HepG2 (cell line): ENCODE measurements around the gene MBTD1. TPM values are rescaled to one million over a fixed set of nuclear protein-coding genes. Genes with fewer than 3 reads are reported as not detected.

Source experiments
- ATAC-seq: fragments of 200-7000 bp; cut with Tn5 transposase; 3 replicates; pipeline ENCODE4 v1.9.1; 2020; ENCODE audit warnings: mild to moderate bottlenecking, moderate library complexity
- BruUV-seq: library from RNA; stranded (reverse); fragments of 400-500 nt; replicated peaks from 2 replicates; lab custom pipeline; 2021; lab: Mats Ljungman, UMichigan
- CTCF ChIA-PET: fragments of 300-600 bp; formaldehyde crosslinking; extraction: SDS; loops from one replicate; lab custom pipeline; 2021; ENCODE audit warnings: low total read pairs, inconsistent platforms, low intra/inter-chr PET ratio; lab: Yijun Ruan, JAX
- POLR2A ChIA-PET: fragments of 350-600 bp; sonication (Branson Sonifier 250); formaldehyde crosslinking; loops from one replicate; lab custom pipeline; 2020; ENCODE audit warnings: antibody characterized with exemption, inconsistent platforms; lab: Yijun Ruan, JAX
- DNase-seq: peaks from one replicate; pipeline ENCODE4 v3.0.0-alpha.2; 2015; ENCODE audit warnings: low spot score
- FAIRE-seq: peaks from 3 replicates; lab custom pipeline; 2011; peaks lifted over from hg19 to GRCh38; lab: Jason Lieb, UNC
- H2AFZ ChIP-seq: one replicate; pipeline ENCODE4 v1.6.1; 2011; ENCODE audit warnings: low read length, inconsistent platforms
- H3K27ac ChIP-seq: fragments of 300-600 bp; 3 replicates; pipeline ENCODE4 v1.8.0; 2011; ENCODE audit warnings: mixed run types, mild to moderate bottlenecking, mixed read lengths, low read length, inconsistent platforms; ENCODE audit not compliant: insufficient read depth; ENCODE audit errors: extremely low read length
- H3K27me3 ChIP-seq, 2 experiments: fragments of 200-600 bp in 1 of 2; 2 replicates in 1 of 2; 3 replicates in 1 of 2; pipeline versions ENCODE4 v1.6.0 to v1.8.0; 2011; ENCODE audit warnings: low read length in 2 of 2, mild to moderate bottlenecking in 2 of 2, moderate library complexity in 2 of 2, inconsistent platforms in 1 of 2; ENCODE audit not compliant: insufficient read depth in 2 of 2, control insufficient read depth in 1 of 2
- H3K36me3 ChIP-seq, 2 experiments: fragments of 200-600 bp in 1 of 2; replicated peaks in 1 of 2; 2 replicates in 1 of 2; 3 replicates in 1 of 2; pipeline versions ENCODE4 v1.5.1 to v1.8.0; 2011; ENCODE audit warnings: low read length in 2 of 2, inconsistent platforms in 1 of 2; ENCODE audit not compliant: insufficient read depth in 2 of 2, control insufficient read depth in 1 of 2
- H3K4me1 ChIP-seq: 2 replicates; pipeline ENCODE4 v1.5.1; 2012; ENCODE audit warnings: low read length, inconsistent platforms; ENCODE audit not compliant: insufficient read depth
- H3K4me2 ChIP-seq: 2 replicates; pipeline ENCODE4 v1.6.0; 2011; ENCODE audit warnings: low read depth, low read length, inconsistent platforms
- H3K4me3 ChIP-seq, 3 experiments: fragments of 200-600 bp in 1 of 3; sonication (generic), shearing (Covaris generic) in 1 of 3; replicated peaks in 1 of 3; 2 replicates each; pipeline ENCODE4 v1.5.1; 2011 to 2016; ENCODE audit warnings: low read length in 3 of 3, inconsistent platforms in 2 of 3, low read depth in 2 of 3, mild to moderate bottlenecking in 2 of 3, control low read depth in 1 of 3, mixed read lengths in 1 of 3; ENCODE audit not compliant: insufficient read depth in 1 of 3
- H3K79me2 ChIP-seq: one replicate; pipeline ENCODE4 v1.6.1; 2011; ENCODE audit warnings: low read length, inconsistent platforms; ENCODE audit not compliant: insufficient read depth
- H3K9ac ChIP-seq: 2 replicates; pipeline ENCODE4 v1.6.0; 2011; ENCODE audit warnings: mild to moderate bottlenecking, low read depth, low read length, inconsistent platforms; ENCODE audit not compliant: insufficient read depth
- H3K9me3 ChIP-seq: 2 replicates; pipeline ENCODE4 v1.5.1; 2012; ENCODE audit warnings: mild to moderate bottlenecking, low read length
- H4K20me1 ChIP-seq: 2 replicates; pipeline ENCODE4 v1.6.0; 2011; ENCODE audit warnings: inconsistent platforms, mild to moderate bottlenecking, low read length, moderate library complexity; ENCODE audit not compliant: insufficient read depth
- ATF7 ChIP-seq, 2 experiments: fragments of 450-650 bp in 1 of 2; sonication (generic) in 1 of 2; formaldehyde crosslinking in 1 of 2; IDR thresholded peaks; 2 replicates each; pipeline versions ENCODE4 v1.4.0 to v1.6.1; 2016 to 2020; ENCODE audit warnings: antibody characterized with exemption in 1 of 2, mild to moderate bottlenecking in 1 of 2, missing genetic modification reagents in 1 of 2
- CBX1 ChIP-seq: IDR thresholded peaks from one replicate; pipeline ENCODE4 v1.6.1; 2016; ENCODE audit warnings: antibody characterized with exemption, low read depth
- EEA1 ChIP-seq: sonication (generic); formaldehyde crosslinking; IDR thresholded peaks from 2 replicates; pipeline ENCODE4 v1.5.1; 2020; ENCODE audit warnings: mild to moderate bottlenecking, missing genetic modification reagents, borderline replicate concordance
- EP300 ChIP-seq, 3 experiments: sonication (generic) in 1 of 3; formaldehyde crosslinking in 1 of 3; IDR thresholded peaks; 2 replicates each; pipeline versions ENCODE4 v1.5.1 to v1.6.1; 2011 to 2020; ENCODE audit warnings: low read depth in 2 of 3, low read length in 2 of 3, borderline replicate concordance in 1 of 3, improper control_type of control experiment in 1 of 3, mild to moderate bottlenecking in 1 of 3, missing genetic modification reagents in 1 of 3, moderate library complexity in 1 of 3
- HINFP ChIP-seq: sonication (generic); formaldehyde crosslinking; IDR thresholded peaks from 2 replicates; pipeline ENCODE4 v1.4.0; 2020; ENCODE audit warnings: low read depth, mild to moderate bottlenecking, missing genetic modification reagents
- HNRNPLL ChIP-seq: fragments of 200-400 bp; formaldehyde crosslinking; IDR thresholded peaks from 2 replicates; pipeline ENCODE4 v1.6.1; 2017; ENCODE audit warnings: mild to moderate bottlenecking, low read depth, low read length; ENCODE audit not compliant: poor library complexity, severe bottlenecking
- RERE ChIP-seq: IDR thresholded peaks from 2 replicates; pipeline ENCODE4 v1.6.1; 2016; ENCODE audit warnings: low read depth, missing genetic modification reagents, missing compliant biosample characterization
- TCF12 ChIP-seq, 2 experiments: fragments of 450-650 bp in 1 of 2; sonication (generic) in 1 of 2; formaldehyde crosslinking in 1 of 2; IDR thresholded peaks; 2 replicates each; pipeline versions ENCODE4 v1.6.1 to v1.8.0; 2017 to 2022; ENCODE audit warnings: antibody characterized with exemption in 1 of 2, mild to moderate bottlenecking in 1 of 2, missing genetic modification reagents in 1 of 2, moderate library complexity in 1 of 2
- ZBTB7A ChIP-seq: sonication (generic); formaldehyde crosslinking; IDR thresholded peaks from 2 replicates; pipeline ENCODE4 v1.8.0; 2022; ENCODE audit warnings: mild to moderate bottlenecking, missing genetic modification reagents
- ZGPAT ChIP-seq: IDR thresholded peaks from 2 replicates; pipeline ENCODE4 v1.6.1; 2016; ENCODE audit warnings: mild to moderate bottlenecking
- ZNF138 ChIP-seq: sonication (generic); formaldehyde crosslinking; IDR thresholded peaks from 2 replicates; pipeline ENCODE4 v1.5.0; 2020; ENCODE audit warnings: mild to moderate bottlenecking, low read depth, missing genetic modification reagents
- ZNF337 ChIP-seq: sonication (generic); formaldehyde crosslinking; IDR thresholded peaks from 2 replicates; pipeline ENCODE4 v1.5.1; 2020; ENCODE audit warnings: missing genetic modification reagents, low read depth, mild to moderate bottlenecking, borderline replicate concordance
- ZNF644 ChIP-seq: IDR thresholded peaks from 2 replicates; pipeline ENCODE4 v1.6.1; 2016; ENCODE audit warnings: low read depth
- WGBS: methylation state at CpG from one replicate; pipeline ENCODE4 v1.1.6; 2017; ENCODE audit warnings: low lambda C conversion rate; 5-methylcytosine and 5-hydroxymethylcytosine counted together
- in situ Hi-C: cut with HindIII; loops from 2 replicates; pipeline ENCODE4 v1.10.0; 2017; ENCODE audit warnings: low pct_unique_long_range_greater_than_20kb; ENCODE audit not compliant: extremely low pct_ligation_motif_present
- intact Hi-C: fragments of 100-400 bp; cut with micrococcal nuclease; formaldehyde crosslinking; loops from one replicate; pipeline ENCODE4 v1.10.0; 2022; ENCODE audit not compliant: unreplicated experiment
- polyA plus RNA-seq, 8 experiments: library from polyadenylated mRNA; depleted of rRNA in 3 of 8; stranded (reverse) in 7 of 8; unstranded in 1 of 8; fragments of >200 nt; fragmentation: Illumina TruSeq in 4 of 8; extraction: Trizol in 4 of 8; gene quantifications; 2 replicates each; pipeline versions ENCODE4 v1.2.1 to v1.2.3, GENCODE V29; 2011 to 2016; ENCODE audit warnings: low read depth in 4 of 8, missing spikeins in 1 of 8, mixed read lengths in 1 of 8; ENCODE audit not compliant: insufficient read depth in 1 of 8
- total RNA-seq, 5 experiments: library from RNA; depleted of rRNA; stranded (reverse); fragments of >200 nt; fragmentation: Illumina TruSeq; extraction: Trizol; gene quantifications; 2 replicates each; pipeline ENCODE4 v1.2.3, GENCODE V29; 2016; ENCODE audit warnings: low read depth in 1 of 5

The MBTD1 gene
- total and polyA plus RNA-seq, 2 of the 13 experiments (the other 11 are each of a cell fraction or from before 2014, with no cell fraction given): 20.9 TPM

- ChIA-PET POLR2A (no interaction called here), CTCF (no interaction called here)
- Histone ChIP-seq H3K36me3 (peaks cover 25 to 82% of the 10 kb centered on the region in 2 experiments), H3K9ac (no peak overlapping the region), H3K4me1 (no peaks in the 10 kb centered on the region), H3K9me3 (no peaks in the 10 kb centered on the region), H3K4me2 (no peak overlapping the region), H3K27ac (no peak overlapping the region), H2AFZ (no peak overlapping the region), H3K79me2 (no peaks in the 10 kb centered on the region), H3K27me3 (no peaks in the 10 kb centered on the region), H3K4me3 (no peak overlapping the region), H4K20me1 (no peaks in the 10 kb centered on the region)
- WGBS: 98% methylated on average over 1 of the region's 1 CpG
- intact Hi-C loops (no loop called here), in situ Hi-C loops (no loop called here)
- no peak for ATAC-seq
- TF ChIP-seq HINFP (CRISPR knock-in tag) (no peak), ZNF337 (no peak), ZNF138 (no peak), ZNF644 (CRISPR knock-in tag) (no peak), ZBTB7A (no peak), ZGPAT (no peak), CBX1 (no peak), EP300 (IDR thresholded peaks at IDR 0.05; ENCODE audit: low read depth in 2 of 2, low read length in 2 of 2) (no peak), EP300 (CRISPR knock-in tag; IDR thresholded peaks at IDR 0.05; ENCODE audit: borderline replicate concordance) (no peak), RERE (no peak), EEA1 (CRISPR knock-in tag) (no peak), ATF7 (IDR thresholded peaks at IDR 0.05) (no peak), ATF7 (CRISPR knock-in tag; IDR thresholded peaks at IDR 0.05) (no peak), HNRNPLL (no peak), TCF12 (IDR thresholded peaks at IDR 0.05) (no peak), TCF12 (CRISPR knock-in tag; IDR thresholded peaks at IDR 0.05) (no peak)
- FAIRE-seq: no peak
- DNase-seq: no peak
- BruUV-seq: no TSS peak
These were observed 27.6 kb upstream of the MBTD1 start for GRCh38 chr17:51287412-51287811.
